CD4-positive, alpha-beta T cell treated with Interleukin-4 for 1 hour (primary cell): ENCODE measurements around the gene FAM236B.
"Not testable (repeated sequence)": the region's sequence is repeated elsewhere in the genome, so short reads cannot be mapped to it uniquely, and the experiment has no call there.

ENCODE experiments used
- DNase-seq, 2 donors: peaks; one replicate each; pipeline ENCODE4 v3.0.0-alpha.2; 2020 to 2022

Gene FAM236B

DNA sequence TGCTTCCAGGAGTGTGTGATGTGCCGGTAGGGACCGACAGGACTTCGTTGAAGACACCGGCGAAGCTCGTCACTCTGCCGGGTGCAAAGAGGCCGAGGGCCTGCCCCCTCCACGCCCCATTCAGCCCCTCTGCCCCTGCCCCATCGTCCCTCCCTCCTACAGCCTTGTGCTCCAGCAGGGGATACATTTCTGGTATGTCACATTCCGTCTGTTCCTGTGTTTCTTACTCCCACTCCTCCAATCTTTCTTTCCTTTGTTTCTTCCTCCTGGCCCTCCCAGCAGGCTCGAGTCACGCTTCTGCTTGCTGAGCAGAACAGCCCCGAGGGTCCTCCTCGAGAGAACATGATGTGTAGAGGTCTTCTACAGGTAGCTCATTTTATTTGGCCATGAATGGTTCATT is at the start of gene FAM236B:
Gene FAM236B, minus strand, starts transcription at position 101 of the 400 bp plus-strand sequence. Its CDS starts 100 bp downstream, at position 1.
- DNase-seq: not testable (repeated sequence)

- not testable (repeated sequence) for DNase-seq
These were observed 48.2 kb upstream of the FAM236B start for GRCh38 chrX:72830701-72831100.

DNA sequence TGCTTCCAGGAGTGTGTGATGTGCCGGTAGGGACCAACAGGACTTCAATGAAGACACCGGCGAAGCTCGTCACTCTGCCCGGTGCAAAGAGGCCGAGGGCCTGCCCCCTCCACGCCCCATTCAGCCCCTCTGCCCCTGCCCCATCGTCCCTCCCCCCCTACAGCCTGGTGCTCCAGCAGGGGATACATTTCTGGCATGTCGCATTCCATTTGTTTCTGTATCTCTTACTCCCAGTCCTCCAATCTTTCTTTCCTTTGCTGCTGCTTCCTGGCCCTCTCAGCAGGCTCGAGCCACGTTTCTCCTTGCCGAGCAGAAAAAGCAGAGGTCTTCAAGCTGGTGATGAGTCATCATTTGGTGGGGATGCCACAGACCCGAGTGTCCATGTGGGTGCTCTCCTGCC is 25.6 kb upstream of the FAM236B start, which contains the start of gene FAM236D:
Gene FAM236D, minus strand, starts transcription at position 101 of the 400 bp plus-strand sequence. Its CDS starts 100 bp downstream, at position 1.
- not testable (repeated sequence) for DNase-seq

GRCh38 chrX:72790390-72790789 is 7.9 kb upstream of the FAM236B start:
- DNase-seq: not testable (repeated sequence)

DNA sequence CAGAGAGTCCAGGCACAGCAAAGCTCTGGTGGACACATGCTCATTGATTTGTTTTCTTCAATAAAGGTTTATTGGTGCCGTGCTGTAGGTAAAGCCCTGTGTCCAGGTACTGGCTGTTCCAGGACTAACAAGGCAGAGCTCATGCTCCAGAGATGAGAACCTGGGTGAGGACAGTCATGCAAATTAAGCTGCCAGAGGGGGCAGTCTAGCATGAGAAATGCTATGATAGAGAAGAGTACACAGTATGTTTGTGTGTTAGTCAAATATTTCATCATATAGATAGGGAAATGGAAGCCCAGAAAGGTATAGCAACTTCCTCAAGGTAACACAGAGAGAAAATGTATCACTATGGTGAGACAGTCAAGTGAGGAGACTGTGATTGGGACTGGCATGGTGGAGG is 5.7 kb upstream of the FAM236B start:
- DNase-seq: not testable (repeated sequence)

- not testable (repeated sequence) for DNase-seq
These were observed 1.5 kb upstream of the FAM236B start for GRCh38 chrX:72783964-72784363.

DNA sequence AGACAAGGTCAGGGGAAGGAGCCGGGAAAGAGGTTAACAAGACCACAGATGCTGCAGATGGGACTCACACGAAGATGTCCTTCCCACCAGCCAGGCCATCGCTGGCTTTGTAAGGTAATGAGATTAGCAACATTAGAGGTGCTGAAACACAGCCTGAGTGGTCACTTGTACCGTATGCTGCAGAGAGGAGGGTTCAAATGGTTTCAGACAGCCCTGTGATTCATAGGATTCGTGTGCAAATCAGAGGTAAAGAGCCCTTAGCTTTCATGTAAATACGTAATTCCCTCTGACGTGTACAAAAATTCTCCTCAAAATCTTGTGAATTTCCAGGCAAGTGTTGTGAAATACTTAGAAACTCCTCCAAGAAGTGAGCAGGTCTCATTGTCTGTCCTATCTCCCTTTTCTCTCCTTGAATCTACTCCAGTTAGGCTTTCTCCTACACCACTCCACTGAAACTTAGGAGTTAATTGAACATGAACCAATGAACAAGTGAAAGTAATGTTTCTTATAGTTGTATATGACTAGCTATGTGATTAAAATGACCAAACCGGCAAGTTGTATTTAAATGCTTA is 991 bp upstream of the FAM236B start:
- not testable (repeated sequence) for DNase-seq

- DNase-seq: not testable (repeated sequence)
These were observed 4.3 kb downstream of the FAM236B start for GRCh38 chrX:72778146-72778545.

GRCh38 chrX:72777467-72777790 is 5.0 kb downstream of the FAM236B start:
- not testable (repeated sequence) for DNase-seq

GRCh38 chrX:72776653-72777466 is 5.6 kb downstream of the FAM236B start, which contains the start of gene DMRTC1B:
Gene DMRTC1B, plus strand, starts transcription at chrX:72776890. Its CDS starts 68,246 bp downstream, at chrX:72845136.
- not testable (repeated sequence) for DNase-seq

DNA sequence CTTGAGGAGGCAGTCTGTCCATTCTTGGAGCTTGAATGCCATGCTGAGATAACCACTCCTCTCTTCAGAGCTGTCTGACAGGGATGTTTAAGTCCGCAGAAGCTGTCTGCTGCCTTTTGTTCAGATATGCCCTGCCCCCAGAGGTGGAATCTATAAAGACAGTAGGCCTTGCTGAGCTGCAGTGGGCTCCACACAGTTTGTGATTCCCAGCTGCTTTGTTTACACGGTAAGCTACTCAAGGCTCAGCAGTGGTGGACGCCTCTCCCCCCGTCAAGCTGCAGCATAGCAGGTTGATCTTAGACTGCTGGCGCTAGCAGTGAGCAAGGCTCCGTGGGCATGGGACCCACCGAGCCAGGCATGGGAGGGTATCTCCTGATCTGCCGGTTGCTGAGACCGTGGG is 22.0 kb downstream of the FAM236B start:
- DNase-seq: not testable (repeated sequence)

DNA sequence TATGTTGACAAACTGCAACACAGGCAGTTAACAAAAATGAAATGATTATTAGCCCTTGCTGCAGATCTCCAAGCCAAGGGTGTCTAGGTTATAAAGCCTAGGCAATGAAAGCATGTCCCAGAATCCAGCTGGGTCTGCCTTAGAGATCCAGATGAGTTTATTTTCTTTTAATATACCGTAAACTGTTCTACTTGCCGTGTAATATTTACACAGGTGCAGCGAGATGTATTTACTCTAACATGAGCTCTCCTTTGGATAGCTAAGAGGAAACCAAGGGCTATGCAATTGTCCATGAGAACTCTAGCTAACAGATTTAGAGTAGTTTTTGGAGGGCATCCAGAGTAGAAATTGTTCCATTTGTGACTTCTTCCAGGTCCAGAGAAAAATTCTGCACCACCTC is 33.9 kb downstream of the FAM236B start:
- not testable (repeated sequence) for DNase-seq

DNA sequence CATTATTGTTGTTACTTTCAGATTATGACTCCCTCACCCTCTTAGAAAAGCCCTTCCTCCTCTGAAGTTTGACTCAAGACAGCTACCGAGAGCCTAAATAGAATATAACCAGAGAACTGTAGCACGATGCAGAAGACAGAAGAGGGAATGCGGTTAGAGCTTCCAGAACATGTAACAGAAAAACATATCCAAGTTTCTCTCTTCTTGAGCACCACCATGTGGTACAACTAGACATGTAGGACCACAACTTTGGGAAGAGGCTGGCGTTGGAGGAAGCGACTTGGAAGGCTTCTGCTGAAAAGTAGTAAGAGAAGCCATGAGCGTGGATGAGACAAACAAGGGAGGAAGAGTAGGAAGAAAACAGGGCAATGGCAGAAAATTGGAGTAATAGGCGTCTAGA is 36.9 kb downstream of the FAM236B start:
- not testable (repeated sequence) for DNase-seq

- no peak for DNase-seq
These were observed 46.9 kb downstream of the FAM236B start for GRCh38 chrX:72735561-72735960.

- DNase-seq: not testable (repeated sequence)
These were observed 48.8 kb downstream of the FAM236B start for GRCh38 chrX:72733636-72734035.
